Cardiac fibroblast (primary cell): Measurements from ENCODE around the gene E4F1.

Experiments used
- DNase-seq, 2 donors: peaks; one replicate each; pipeline versions ENCODE4 v3.0.0 to v3.0.0-alpha.2; 2010; ENCODE audit warnings: low read depth in 2 of 2
- H3K4me3 ChIP-seq, 2 donors: replicated peaks in 1 of 2; 1 replicate in 1 of 2; 2 replicates in 1 of 2; pipeline ENCODE4 v1.5.1; 2011; ENCODE audit warnings: low read depth in 2 of 2, low read length in 2 of 2, mild to moderate bottlenecking in 2 of 2, moderate library complexity in 1 of 2
- CTCF ChIP-seq: IDR thresholded peaks from one replicate; pipeline ENCODE4 v1.5.1; 2011; ENCODE audit warnings: low read depth, mild to moderate bottlenecking, low read length, inconsistent platforms

E4F1 gene

GRCh38 chr16:2270588-2271470 lies 47.4 kb downstream of the E4F1 start:
- H3K4me3 ChIP-seq: no peak overlapping the region
- TF ChIP-seq CTCF: no peak
- no peak for DNase-seq

GRCh38 chr16:2271848-2272461 lies 48.6 kb downstream of the E4F1 start:
- H3K4me3 ChIP-seq: no peak overlapping the region
- no peak for DNase-seq
- TF ChIP-seq CTCF: no peak

GRCh38 chr16:2273484-2273883 lies 50.1 kb downstream of the E4F1 start:
- no peak overlapping the region for H3K4me3 ChIP-seq
- DNase-seq: no peak
- TF ChIP-seq CTCF: no peak

- no peak overlapping the region for H3K4me3 ChIP-seq
- DNase-seq: no peak
- TF ChIP-seq CTCF: no peak
Measured at GRCh38 chr16:2273931-2274330, 50.5 kb downstream of the E4F1 start.

- TF ChIP-seq CTCF: no peak
Measured at GRCh38 chr16:2275476-2276367, 52.3 kb downstream of the E4F1 start.

GRCh38 chr16:2276368-2277195 lies 53.2 kb downstream of the E4F1 start:
- DNase-seq: no peak
- TF ChIP-seq CTCF: no peak
- no peak overlapping the region for H3K4me3 ChIP-seq

More at GRCh38 chr16:2275476-2276367, 52.3 kb downstream of the E4F1 start:
- DNase-seq: no peak
- no peak overlapping the region for H3K4me3 ChIP-seq
